CD14-positive monocyte (primary cell): ENCODE measurements around the gene TCEANC2. TPM values are rescaled to one million over a fixed set of nuclear protein-coding genes. Genes with fewer than 3 reads are reported as not detected.

ENCODE experiments used
- DNase-seq, 3 donors: peaks; one replicate each; pipeline ENCODE4 v3.0.0-alpha.2; 2011 to 2022
- H2AFZ ChIP-seq: 2 replicates; pipeline ENCODE4 v1.6.0; 2012; ENCODE audit warnings: mild to moderate bottlenecking, low read depth, low read length, inconsistent platforms; ENCODE audit not compliant: insufficient read depth, poor library complexity, severe bottlenecking
- H3K27ac ChIP-seq, 2 donors: 1 replicate in 1 of 2; 2 replicates in 1 of 2; pipeline ENCODE4 v1.5.1; 2012 to 2013; ENCODE audit warnings: low read length in 2 of 2, control low read depth in 1 of 2, inconsistent platforms in 1 of 2, low read depth in 1 of 2, mild to moderate bottlenecking in 1 of 2
- H3K27me3 ChIP-seq, 2 donors: one replicate each; pipeline versions ENCODE4 v1.6.0 to v1.6.1; 2011 to 2013; ENCODE audit warnings: low read length in 2 of 2; ENCODE audit not compliant: control insufficient read depth in 2 of 2, insufficient read depth in 2 of 2
- H3K36me3 ChIP-seq, 2 donors: replicated peaks in 1 of 2; 1 replicate in 1 of 2; 2 replicates in 1 of 2; pipeline versions ENCODE4 v1.5.1 to v1.6.1; 2012 to 2013; ENCODE audit warnings: low read length in 2 of 2, control low read depth in 1 of 2, inconsistent platforms in 1 of 2, mild to moderate bottlenecking in 1 of 2; ENCODE audit not compliant: insufficient read depth in 2 of 2, control insufficient read depth in 1 of 2
- H3K4me1 ChIP-seq, 2 donors: 1 replicate in 1 of 2; 2 replicates in 1 of 2; pipeline versions ENCODE4 v1.5.1 to v1.6.1; 2012 to 2013; ENCODE audit warnings: low read length in 2 of 2, control low read depth in 1 of 2, inconsistent platforms in 1 of 2, mild to moderate bottlenecking in 1 of 2, moderate library complexity in 1 of 2; ENCODE audit not compliant: insufficient read depth in 2 of 2, control insufficient read depth in 1 of 2
- H3K4me2 ChIP-seq: replicated peaks from 2 replicates; pipeline ENCODE3; 2012; ENCODE audit warnings: low read length, moderate library complexity, mild to moderate bottlenecking; ENCODE audit not compliant: poor library complexity, severe bottlenecking; ENCODE audit errors: extremely low read depth
- H3K4me3 ChIP-seq, 3 experiments: fragments of 200-600 bp in 1 of 3; sonication (generic) in 1 of 3; replicated peaks in 1 of 3; 1 replicate in 2 of 3; 2 replicates in 1 of 3; pipeline ENCODE4 v1.5.1; 2011 to 2013; ENCODE audit warnings: low read length in 3 of 3, mild to moderate bottlenecking in 3 of 3, control low read depth in 2 of 3, low read depth in 2 of 3, inconsistent platforms in 1 of 3, moderate library complexity in 1 of 3
- H3K79me2 ChIP-seq: 2 replicates; pipeline ENCODE4 v1.6.0; 2012; ENCODE audit warnings: mild to moderate bottlenecking, control low read depth, inconsistent platforms, low read length, moderate library complexity; ENCODE audit not compliant: insufficient read depth
- H3K9ac ChIP-seq: 2 replicates; pipeline ENCODE4 v1.6.0; 2017; ENCODE audit warnings: low read length, mild to moderate bottlenecking; ENCODE audit not compliant: insufficient read depth, poor library complexity, severe bottlenecking
- H3K9me3 ChIP-seq, 2 donors: replicated peaks in 1 of 2; 1 replicate in 1 of 2; 2 replicates in 1 of 2; pipeline versions ENCODE4 v1.5.1 to v1.6.1; 2012 to 2013; ENCODE audit warnings: low read length in 2 of 2, control low read depth in 1 of 2; ENCODE audit not compliant: control insufficient read depth in 1 of 2, insufficient read depth in 1 of 2
- H4K20me1 ChIP-seq: 2 replicates; pipeline ENCODE4 v1.6.0; 2012; ENCODE audit warnings: mild to moderate bottlenecking, low read length, control low read depth, moderate library complexity; ENCODE audit not compliant: insufficient read depth
- H3K27ac Mint-ChIP-seq, 7 donors: one replicate each; pipeline ENCODE4 v1.8.0; 2020; ENCODE audit warnings: mild to moderate bottlenecking in 7 of 7, mixed read lengths in 7 of 7, moderate library complexity in 6 of 7, inconsistent platforms in 2 of 7
- H3K27me3 Mint-ChIP-seq, 3 donors: one replicate each; pipeline ENCODE4 v1.8.0; 2021 to 2022; ENCODE audit warnings: low read depth in 3 of 3, mild to moderate bottlenecking in 3 of 3, mixed read lengths in 3 of 3, moderate library complexity in 3 of 3, inconsistent platforms in 1 of 3
- H3K36me3 Mint-ChIP-seq, 2 donors: one replicate each; pipeline ENCODE4 v1.8.0; 2020; ENCODE audit warnings: mixed read lengths in 2 of 2, inconsistent platforms in 1 of 2, mild to moderate bottlenecking in 1 of 2
- H3K4me1 Mint-ChIP-seq: one replicate; pipeline ENCODE4 v1.8.0; 2020; ENCODE audit warnings: mild to moderate bottlenecking, mixed read lengths
- H3K4me3 Mint-ChIP-seq, 2 donors: one replicate each; pipeline ENCODE4 v1.8.0; 2020; ENCODE audit warnings: mild to moderate bottlenecking in 2 of 2, mixed read lengths in 2 of 2, moderate library complexity in 1 of 2
- H3K9me3 Mint-ChIP-seq, 7 donors: one replicate each; pipeline ENCODE4 v1.8.0; 2020 to 2022; ENCODE audit warnings: mixed read lengths in 7 of 7, mild to moderate bottlenecking in 6 of 7, moderate library complexity in 6 of 7, inconsistent platforms in 2 of 7
- WGBS: methylation state at CpG from one replicate; pipeline ENCODE4 v1.1.5; 2013; ENCODE audit warnings: missing lambda C conversion rate; ENCODE audit not compliant: insufficient coverage; 5-methylcytosine and 5-hydroxymethylcytosine counted together
- intact Hi-C, 2 donors: fragments of 100-400 bp; cut with micrococcal nuclease; formaldehyde crosslinking; loops; one replicate each; pipeline versions ENCODE4 v1.15.0 to v1.15.1; 2023
- polyA plus RNA-seq, 3 donors: library from polyadenylated mRNA; depleted of rRNA in 1 of 3; unstranded in 2 of 3; stranded (reverse) in 1 of 3; fragments of 300-500 nt in 2 of 3; fragments of >200 nt in 1 of 3; fragmentation: Illumina TruSeq in 2 of 3; gene quantifications; 1 replicate in 2 of 3; 2 replicates in 1 of 3; pipeline ENCODE4 v1.2.3, GENCODE V29; 2012 to 2021
- TF ChIP-seq, protein P1 (sequence below): fragments of 200-600 bp; IDR thresholded peaks from one replicate; pipeline ENCODE4 v1.8.0; 2022; ENCODE audit warnings: antibody characterized with exemption, mild to moderate bottlenecking

The TCEANC2 gene
- polyA plus RNA-seq, 3 donors = 3.0 to 6.7 (median 3.8) TPM

DNA sequence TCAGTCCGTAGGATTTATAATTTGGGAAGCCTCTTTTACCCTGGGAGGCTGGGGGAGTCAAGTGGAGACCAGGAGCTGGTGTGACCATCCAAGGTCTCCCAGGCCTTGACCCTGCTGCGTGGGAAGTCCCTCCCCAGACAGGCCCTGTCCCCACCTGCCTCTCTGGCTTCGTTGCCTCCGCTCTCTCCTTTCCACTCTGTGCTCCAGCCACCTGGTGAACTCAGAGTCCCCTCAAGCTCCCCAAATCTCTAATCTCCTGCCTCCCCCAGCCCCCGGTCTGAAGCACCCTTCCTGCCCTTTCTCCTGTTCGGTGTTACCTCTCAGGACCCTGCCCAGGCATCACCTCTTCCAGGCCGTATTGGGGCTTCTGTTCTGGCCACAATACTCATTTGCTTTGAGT, 71.5 kb downstream of the TCEANC2 start:
- Mint-ChIP-seq H3K9me3 (peaks cover 0 to 10% (median 0%) of the 10 kb centered on the region in 7 donors), H3K27me3 (peaks cover 5 to 13% (median 9%) of the 10 kb centered on the region in 3 donors), H3K27ac (no peak overlapping the region), H3K4me3 (no peak overlapping the region), H3K36me3 (no peaks in the 10 kb centered on the region), H3K4me1 (peaks cover 9% of the 10 kb centered on the region)
- Histone ChIP-seq H3K79me2 (no peaks in the 10 kb centered on the region), H3K4me3 (no peak overlapping the region), H4K20me1 (no peaks in the 10 kb centered on the region), H3K27ac (no peak overlapping the region), H3K4me1 (peaks cover 5 to 6% of the 10 kb centered on the region in 2 donors), H3K9ac (no peak overlapping the region), H3K9me3 (peaks cover 0 to 5% of the 10 kb centered on the region in 2 donors), H3K4me2 (no peak overlapping the region), H2AFZ (no peak overlapping the region), H3K27me3 (peaks cover 0 to 8% of the 10 kb centered on the region in 2 donors), H3K36me3 (no peaks in the 10 kb centered on the region)
- intact Hi-C loops = no loop called here
- DNase-seq = no peak
- WGBS = 100% methylated on average over 5 of the region's 7 CpGs
- TF ChIP-seq, protein P1, sequence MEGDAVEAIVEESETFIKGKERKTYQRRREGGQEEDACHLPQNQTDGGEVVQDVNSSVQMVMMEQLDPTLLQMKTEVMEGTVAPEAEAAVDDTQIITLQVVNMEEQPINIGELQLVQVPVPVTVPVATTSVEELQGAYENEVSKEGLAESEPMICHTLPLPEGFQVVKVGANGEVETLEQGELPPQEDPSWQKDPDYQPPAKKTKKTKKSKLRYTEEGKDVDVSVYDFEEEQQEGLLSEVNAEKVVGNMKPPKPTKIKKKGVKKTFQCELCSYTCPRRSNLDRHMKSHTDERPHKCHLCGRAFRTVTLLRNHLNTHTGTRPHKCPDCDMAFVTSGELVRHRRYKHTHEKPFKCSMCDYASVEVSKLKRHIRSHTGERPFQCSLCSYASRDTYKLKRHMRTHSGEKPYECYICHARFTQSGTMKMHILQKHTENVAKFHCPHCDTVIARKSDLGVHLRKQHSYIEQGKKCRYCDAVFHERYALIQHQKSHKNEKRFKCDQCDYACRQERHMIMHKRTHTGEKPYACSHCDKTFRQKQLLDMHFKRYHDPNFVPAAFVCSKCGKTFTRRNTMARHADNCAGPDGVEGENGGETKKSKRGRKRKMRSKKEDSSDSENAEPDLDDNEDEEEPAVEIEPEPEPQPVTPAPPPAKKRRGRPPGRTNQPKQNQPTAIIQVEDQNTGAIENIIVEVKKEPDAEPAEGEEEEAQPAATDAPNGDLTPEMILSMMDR = no peak

DNA sequence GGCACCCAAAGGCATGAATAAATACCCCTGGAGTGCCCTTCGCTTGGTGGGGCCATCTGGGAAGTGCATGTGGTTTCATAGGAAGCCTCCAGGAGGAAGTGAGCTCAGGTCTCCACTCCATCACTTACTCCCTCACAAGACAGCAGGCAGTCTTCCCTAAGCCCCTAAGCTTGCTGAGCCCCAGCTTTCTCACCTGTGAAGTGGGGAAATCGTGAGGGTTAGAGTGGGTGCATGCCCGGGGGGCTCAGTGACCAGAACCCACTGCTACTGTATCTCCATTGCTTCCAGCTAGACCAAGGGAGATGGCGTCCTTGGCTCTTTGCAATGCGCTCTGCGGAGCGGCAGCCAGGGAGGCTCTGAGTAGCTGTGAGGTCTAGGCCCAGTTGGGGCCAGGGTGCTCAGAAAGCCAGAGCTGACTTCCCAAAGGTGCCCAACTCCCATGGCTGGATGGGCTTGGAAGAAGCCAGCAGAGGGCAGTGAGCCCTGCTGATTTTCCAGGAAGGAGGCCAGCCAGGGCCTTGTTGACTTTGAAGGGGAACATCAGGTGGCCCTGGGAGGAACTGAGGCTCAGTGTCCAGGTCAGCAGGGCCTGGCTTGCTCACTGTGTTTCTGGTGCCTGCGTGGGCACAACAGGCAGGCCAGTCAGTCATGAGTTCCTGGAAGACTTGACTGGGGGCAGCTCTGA, 72.1 kb downstream of the TCEANC2 start:
- H3K4me1 ChIP-seq = peaks cover 5 to 6% of the 10 kb centered on the region in 2 donors
- peaks cover 0 to 10% (median 0%) of the 10 kb centered on the region in 7 donors for H3K9me3 Mint-ChIP-seq
- no peak overlapping the region for H3K4me3 ChIP-seq
- intact Hi-C loops = no loop called here
- H2AFZ ChIP-seq = no peak overlapping the region
- H3K36me3 Mint-ChIP-seq = no peaks in the 10 kb centered on the region
- peaks cover 5 to 13% (median 9%) of the 10 kb centered on the region in 3 donors for H3K27me3 Mint-ChIP-seq
- H3K27me3 ChIP-seq = peaks cover 0 to 8% of the 10 kb centered on the region in 2 donors
- no peak overlapping the region for H3K4me2 ChIP-seq
- H3K27ac Mint-ChIP-seq = no peak overlapping the region
- H3K36me3 ChIP-seq = no peaks in the 10 kb centered on the region
- no peak overlapping the region for H3K27ac ChIP-seq
- peaks cover 0 to 5% of the 10 kb centered on the region in 2 donors for H3K9me3 ChIP-seq
- H3K9ac ChIP-seq = no peak overlapping the region
- no peaks in the 10 kb centered on the region for H4K20me1 ChIP-seq
- DNase-seq = no peak
- peaks cover 9% of the 10 kb centered on the region for H3K4me1 Mint-ChIP-seq
- TF ChIP-seq, protein P1 = no peak
- no peaks in the 10 kb centered on the region for H3K79me2 ChIP-seq
- 93% methylated on average over 6 of the region's 8 CpGs for WGBS
- no peak overlapping the region for H3K4me3 Mint-ChIP-seq
